HepG2 (cell line): ENCODE measurements around the gene RNU7-1. TPM values are rescaled to one million over a fixed set of nuclear protein-coding genes. Genes with fewer than 3 reads are reported as not detected.

Experiments
- CERS6 ChIP-seq: sonication (generic); formaldehyde crosslinking; IDR thresholded peaks from 2 replicates; pipeline ENCODE4 v1.5.0; 2020; ENCODE audit warnings: missing genetic modification reagents
- FOXA3 ChIP-seq: IDR thresholded peaks from 2 replicates; pipeline ENCODE4 v1.6.1; 2016; ENCODE audit warnings: missing genetic modification reagents, missing compliant biosample characterization
- KIAA2018 ChIP-seq: sonication (generic); formaldehyde crosslinking; IDR thresholded peaks from 2 replicates; pipeline ENCODE4 v1.5.0; 2020; ENCODE audit warnings: mild to moderate bottlenecking, missing genetic modification reagents, borderline replicate concordance
- PHF5A ChIP-seq: IDR thresholded peaks from one replicate; pipeline ENCODE4 v1.6.1; 2018; ENCODE audit warnings: low read depth, missing genetic modification reagents; ENCODE audit not compliant: unreplicated experiment
- POLR2AphosphoS5 ChIP-seq: IDR thresholded peaks from 2 replicates; pipeline ENCODE4 v1.6.1; 2012; ENCODE audit warnings: low read depth, low read length
- RNF219 ChIP-seq: sonication (generic); formaldehyde crosslinking; IDR thresholded peaks from 2 replicates; pipeline ENCODE4 v1.5.0; 2020; ENCODE audit warnings: mild to moderate bottlenecking, missing genetic modification reagents
- TFDP2 ChIP-seq: sonication (generic); formaldehyde crosslinking; IDR thresholded peaks from 2 replicates; pipeline ENCODE4 v1.4.0; 2020; ENCODE audit warnings: missing genetic modification reagents
- ZBTB34 ChIP-seq: sonication (generic); formaldehyde crosslinking; IDR thresholded peaks from 2 replicates; pipeline ENCODE4 v1.8.0; 2022; ENCODE audit warnings: mild to moderate bottlenecking, missing genetic modification reagents
- ZFP41 ChIP-seq: sonication (generic); formaldehyde crosslinking; IDR thresholded peaks from 2 replicates; pipeline ENCODE4 v1.4.0; 2020; ENCODE audit warnings: mild to moderate bottlenecking, missing genetic modification reagents, borderline replicate concordance
- ZNF326 ChIP-seq: sonication (generic); formaldehyde crosslinking; IDR thresholded peaks from 2 replicates; pipeline ENCODE4 v1.4.0; 2020; ENCODE audit warnings: missing genetic modification reagents, borderline replicate concordance
- ZNF672 ChIP-seq: sonication (generic); formaldehyde crosslinking; IDR thresholded peaks from 2 replicates; pipeline ENCODE4 v1.8.1; 2022; ENCODE audit warnings: missing genetic modification reagents
- ZNF777 ChIP-seq: sonication (generic); formaldehyde crosslinking; IDR thresholded peaks from 2 replicates; pipeline ENCODE4 v1.4.0; 2020; ENCODE audit warnings: missing genetic modification reagents
- ZNF788 ChIP-seq: sonication (generic); formaldehyde crosslinking; IDR thresholded peaks from 2 replicates; pipeline ENCODE4 v1.5.0; 2020; ENCODE audit warnings: mild to moderate bottlenecking, missing genetic modification reagents, borderline replicate concordance
- polyA plus RNA-seq, 8 experiments: library from polyadenylated mRNA; depleted of rRNA in 3 of 8; stranded (reverse) in 7 of 8; unstranded in 1 of 8; fragments of >200 nt; fragmentation: Illumina TruSeq in 4 of 8; extraction: Trizol in 4 of 8; gene quantifications; 2 replicates each; pipeline versions ENCODE4 v1.2.1 to v1.2.3, GENCODE V29; 2011 to 2016; ENCODE audit warnings: low read depth in 4 of 8, missing spikeins in 1 of 8, mixed read lengths in 1 of 8; ENCODE audit not compliant: insufficient read depth in 1 of 8
- total RNA-seq, 5 experiments: library from RNA; depleted of rRNA; stranded (reverse); fragments of >200 nt; fragmentation: Illumina TruSeq; extraction: Trizol; gene quantifications; 2 replicates each; pipeline ENCODE4 v1.2.3, GENCODE V29; 2016; ENCODE audit warnings: low read depth in 1 of 5

The RNU7-1 gene
- total and polyA plus RNA-seq, 2 of the 13 experiments (the other 11 are each of a cell fraction or from before 2014, with no cell fraction given), result not detected

GRCh38 chr12:6946033-6946919, 2.7 kb downstream of the RNU7-1 start (continued):
- TF ChIP-seq ZFP41 (no peak), PHF5A (peak; percentile 74), CERS6 (CRISPR knock-in tag) (no peak), ZNF326 (CRISPR knock-in tag) (0 out of 2 replicates have a peak, but pooled peaks have one; percentile 17), RNF219 (no peak), ZNF672 (CRISPR knock-in tag) (no peak), TFDP2 (CRISPR knock-in tag) (peak; percentile 58), ZNF777 (0 out of 2 replicates have a peak, but pooled peaks have one; percentile 31), ZBTB34 (CRISPR knock-in tag) (no peak), KIAA2018 (CRISPR knock-in tag) (no peak), POLR2AphosphoS5 (peak; percentile 89), ZNF788 (CRISPR knock-in tag) (no peak; the same call in 1 of the 2 replicates), FOXA3 (CRISPR knock-in tag) (peak; percentile 42; the same call in 1 of the 2 replicates)
